Thyroid gland (tissue), 4 donors: ENCODE results near the gene SPATA25. TPM values are rescaled to one million over a fixed set of nuclear protein-coding genes. Genes with fewer than 3 reads are reported as not detected.
"Not testable (repeated sequence)": the region's sequence is repeated elsewhere in the genome, so short reads cannot be mapped to it uniquely, and the experiment has no call there.

Experiments used
- DNase-seq, 2 donors: peaks; one replicate each; pipeline ENCODE4 v3.0.0-alpha.2; 2019
- H3K27ac ChIP-seq, 3 donors: fragments of 200-600 bp; sonication (generic); 1 replicate in 2 of 3; 2 replicates in 1 of 3; pipeline ENCODE4 v1.5.1; 2016 to 2019; ENCODE audit warnings: mild to moderate bottlenecking in 1 of 3, moderate library complexity in 1 of 3
- H3K27me3 ChIP-seq: fragments of 200-600 bp; sonication (generic); one replicate; pipeline ENCODE4 v1.5.1; 2019
- H3K36me3 ChIP-seq, 2 donors: fragments of 200-600 bp; sonication (generic); one replicate each; pipeline ENCODE4 v1.5.1; 2016 to 2019
- H3K4me1 ChIP-seq, 2 donors: fragments of 200-600 bp; sonication (generic); one replicate each; pipeline ENCODE4 v1.5.1; 2017 to 2019
- H3K4me3 ChIP-seq, 3 donors: fragments of 200-600 bp; sonication (generic); replicated peaks in 1 of 3; 1 replicate in 2 of 3; 2 replicates in 1 of 3; pipeline ENCODE4 v1.5.1; 2016; ENCODE audit warnings: mild to moderate bottlenecking in 1 of 3
- H3K9me3 ChIP-seq: fragments of 200-600 bp; sonication (generic); one replicate; pipeline ENCODE4 v1.5.1; 2017
- CTCF ChIP-seq, 6 experiments: fragments of 200-600 bp in 3 of 6; fragments of 450-650 bp in 3 of 6; sonication (generic) in 3 of 6; IDR thresholded peaks; one replicate each; pipeline ENCODE4 v1.5.1; 2016 to 2019; ENCODE audit warnings: antibody characterized with exemption in 6 of 6, mild to moderate bottlenecking in 2 of 6, inconsistent platforms in 1 of 6, moderate library complexity in 1 of 6
- POLR2A ChIP-seq, 2 donors: fragments of 450-650 bp; IDR thresholded peaks; one replicate each; pipeline ENCODE4 v1.6.1; 2017; ENCODE audit warnings: antibody characterized with exemption in 2 of 2, mild to moderate bottlenecking in 2 of 2, moderate library complexity in 1 of 2
- WGBS, 2 donors: methylation state at CpG; one replicate each; pipeline ENCODE4 v1.1.5; 2017; 5-methylcytosine and 5-hydroxymethylcytosine counted together
- intact Hi-C: fragments of 100-400 bp; cut with DNase I; formaldehyde crosslinking; loops from one replicate; pipeline ENCODE4 v1.15.1; 2023
- total RNA-seq, 4 donors: library from RNA; depleted of rRNA; stranded (reverse); fragments of >200 nt; gene quantifications; one replicate each; pipeline ENCODE4 v1.2.3, GENCODE V29; 2016

SPATA25 gene
- total RNA-seq, 4 donors from 2014 or later, result 3.0 to 8.8 (median 5.0) TPM; not detected in 1

DNA sequence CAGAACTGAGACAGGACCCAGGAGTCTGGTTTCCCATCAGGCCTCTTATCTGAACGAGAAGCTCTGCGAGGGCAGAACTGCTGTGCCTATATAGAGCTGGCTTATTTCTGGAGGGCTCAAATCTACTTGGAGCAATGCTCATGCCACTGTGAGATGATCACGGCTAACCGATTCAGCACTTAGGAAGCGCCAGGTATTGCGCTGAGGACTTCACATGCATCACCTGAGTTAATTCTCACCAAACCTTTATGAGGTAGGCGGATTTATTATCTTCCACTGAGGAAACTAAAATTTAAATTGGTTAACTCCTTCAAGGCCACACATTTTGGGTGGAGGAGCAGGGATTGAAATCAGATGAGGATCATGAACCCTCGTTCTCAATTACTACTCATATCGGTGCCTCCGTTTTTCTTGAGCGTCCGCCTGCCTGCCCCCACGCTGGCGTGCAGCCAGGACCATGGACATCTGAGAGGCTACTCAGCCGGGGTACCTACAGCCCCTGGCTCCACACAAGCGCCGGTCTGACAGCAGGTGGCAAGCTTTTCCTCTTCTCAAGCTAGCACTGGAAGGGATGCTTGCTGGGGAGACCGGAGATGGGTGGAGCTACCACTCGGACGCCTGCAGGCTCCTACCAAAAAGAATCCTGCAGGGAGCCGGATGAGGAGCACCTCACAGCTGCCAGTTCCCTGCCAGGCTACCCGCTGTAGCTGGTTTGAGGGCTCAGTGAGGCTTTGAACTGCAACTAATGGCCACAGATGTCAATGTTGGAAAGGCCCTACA lies 46.0 kb upstream of the SPATA25 start:
- Histone ChIP-seq H3K9me3 (no peaks in the 10 kb centered on the region), H3K27ac (peak overlapping the region; percentile 97 to 100 (median 100)), H3K27me3 (no peaks in the 10 kb centered on the region), H3K36me3 (peaks cover 11% of the 10 kb centered on the region in 2 donors), H3K4me1 (peaks cover 14% of the 10 kb centered on the region in 2 donors), H3K4me3 (peak overlapping the region; percentile 38 to 96 (median 96))
- intact Hi-C loops, result loop anchor here (5.0 to 10.0 kb wide), 2 partner anchors 41 to 119 kb away; partner anchors contain the start of genes CTSA, NEURL2 and UBE2C
- TF ChIP-seq CTCF (IDR thresholded peaks at IDR 0.05), result peak in 2 of 6 experiments; percentile 16 to 27
- no peak for TF ChIP-seq POLR2A (IDR thresholded peaks at IDR 0.05)
- 19 to 21% methylated on average over 21 to 22 of the region's 22 CpGs for WGBS, 2 donors
- peak; percentile 69 to 78 for DNase-seq

GRCh38 chr20:45931680-45932079 lies 44.3 kb upstream of the SPATA25 start:
- H3K27ac ChIP-seq, H3K36me3 ChIP-seq, DNase-seq, H3K27me3 ChIP-seq, H3K4me3 ChIP-seq, H3K9me3 ChIP-seq: not testable (repeated sequence)
- WGBS, 2 donors, result 91 to 93% methylated on average over 17 of the region's 17 CpGs
- peaks cover 14% of the 10 kb centered on the region in 2 donors for H3K4me1 ChIP-seq
- intact Hi-C loops, result loop anchor here (5.0 to 10.0 kb wide), 2 partner anchors 39 to 117 kb away; partner anchors contain the start of genes CTSA, NEURL2 and UBE2C

DNA sequence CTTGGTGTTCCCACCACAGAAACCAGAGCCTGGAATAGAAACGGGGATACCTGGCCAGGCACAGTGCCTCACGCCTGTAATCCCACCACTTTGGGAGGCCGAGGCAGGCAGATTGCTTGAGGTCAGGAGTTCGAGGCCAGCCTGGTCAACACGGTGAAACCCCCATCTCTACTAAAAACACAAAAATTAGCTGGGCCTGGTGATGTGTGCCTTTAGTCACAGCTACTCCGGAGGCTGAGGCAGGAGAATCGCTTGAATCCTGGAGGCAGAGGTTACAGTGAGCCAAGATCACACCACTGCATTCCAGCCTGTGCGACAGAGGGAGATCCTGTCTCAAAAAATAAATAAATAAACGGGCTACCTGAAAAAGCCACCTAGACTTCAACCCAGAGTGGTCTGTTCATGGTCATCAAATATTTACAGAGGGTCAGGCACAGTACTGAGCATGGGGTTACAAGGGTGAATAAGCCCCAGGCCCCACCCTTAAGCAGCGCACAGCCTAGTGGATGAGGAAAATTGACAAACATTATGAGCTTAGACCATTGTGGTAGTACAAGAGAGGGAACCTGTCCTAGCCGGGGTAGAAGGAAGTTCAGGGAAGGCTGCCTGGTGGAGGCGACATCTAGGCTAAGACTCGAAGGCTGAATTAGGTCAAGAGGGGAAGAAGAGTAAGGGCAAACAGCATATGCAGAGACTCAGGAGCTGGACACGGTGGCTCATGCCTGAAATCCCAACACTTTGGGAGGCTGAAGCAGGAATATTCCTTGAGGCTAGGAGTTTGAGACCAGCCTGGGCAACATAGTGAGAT lies 39.9 kb upstream of the SPATA25 start:
- Histone ChIP-seq H3K9me3 (no peaks in the 10 kb centered on the region), H3K36me3 (no peaks in the 10 kb centered on the region), H3K4me1 (peaks cover 6 to 12% of the 10 kb centered on the region in 2 donors), H3K27ac (no peak overlapping the region), H3K27me3 (no peaks in the 10 kb centered on the region), H3K4me3 (no peak overlapping the region)
- intact Hi-C loops, result no loop called here
- 78 to 79% methylated on average over 11 to 14 of the region's 14 CpGs for WGBS, 2 donors
- TF ChIP-seq CTCF (IDR thresholded peaks at IDR 0.05) (no peak), POLR2A (IDR thresholded peaks at IDR 0.05) (no peak)
- DNase-seq, result no peak

DNA sequence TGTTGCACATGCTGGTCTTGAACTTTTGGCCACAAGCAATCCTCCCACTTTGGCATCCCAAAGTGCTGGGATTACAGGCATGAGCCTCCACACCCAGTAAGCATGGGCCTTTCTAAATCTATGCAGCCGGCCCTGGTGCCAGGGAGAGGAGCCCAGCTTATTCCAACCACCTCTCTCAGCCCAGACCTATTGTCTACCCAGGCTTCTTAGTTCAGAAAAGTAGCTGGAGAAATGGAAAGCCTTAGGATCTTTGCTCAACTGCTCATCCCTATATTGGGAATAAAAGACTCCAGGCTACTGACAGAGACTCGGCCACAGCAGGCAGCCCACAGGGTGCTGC lies 39.3 kb upstream of the SPATA25 start:
- Histone ChIP-seq H3K4me3 (no peak overlapping the region), H3K36me3 (no peaks in the 10 kb centered on the region), H3K27me3 (no peaks in the 10 kb centered on the region), H3K9me3 (no peaks in the 10 kb centered on the region), H3K27ac (no peak overlapping the region), H3K4me1 (peaks cover 6 to 12% of the 10 kb centered on the region in 2 donors)
- no peak for DNase-seq
- intact Hi-C loops, result no loop called here
- no peak for TF ChIP-seq POLR2A (IDR thresholded peaks at IDR 0.05)
- TF ChIP-seq CTCF (IDR thresholded peaks at IDR 0.05), result no peak
- 73 to 77% methylated on average over 2 of the region's 2 CpGs for WGBS, 2 donors

GRCh38 chr20:45925821-45926506 lies 38.5 kb upstream of the SPATA25 start:
- no peak for DNase-seq
- H3K4me3 ChIP-seq, result no peak overlapping the region
- TF ChIP-seq POLR2A (IDR thresholded peaks at IDR 0.05) (no peak), CTCF (IDR thresholded peaks at IDR 0.05) (no peak)
- peaks cover 6 to 12% of the 10 kb centered on the region in 2 donors for H3K4me1 ChIP-seq
- intact Hi-C loops, result no loop called here
- no peaks in the 10 kb centered on the region for H3K27me3 ChIP-seq
- H3K36me3 ChIP-seq, result no peaks in the 10 kb centered on the region
- 47 to 55% methylated on average over 8 to 9 of the region's 9 CpGs for WGBS, 2 donors
- H3K9me3 ChIP-seq, result no peaks in the 10 kb centered on the region
- no peak overlapping the region for H3K27ac ChIP-seq
